ENCODE measurements around the gene CDC16.

CDC16 gene

DNA sequence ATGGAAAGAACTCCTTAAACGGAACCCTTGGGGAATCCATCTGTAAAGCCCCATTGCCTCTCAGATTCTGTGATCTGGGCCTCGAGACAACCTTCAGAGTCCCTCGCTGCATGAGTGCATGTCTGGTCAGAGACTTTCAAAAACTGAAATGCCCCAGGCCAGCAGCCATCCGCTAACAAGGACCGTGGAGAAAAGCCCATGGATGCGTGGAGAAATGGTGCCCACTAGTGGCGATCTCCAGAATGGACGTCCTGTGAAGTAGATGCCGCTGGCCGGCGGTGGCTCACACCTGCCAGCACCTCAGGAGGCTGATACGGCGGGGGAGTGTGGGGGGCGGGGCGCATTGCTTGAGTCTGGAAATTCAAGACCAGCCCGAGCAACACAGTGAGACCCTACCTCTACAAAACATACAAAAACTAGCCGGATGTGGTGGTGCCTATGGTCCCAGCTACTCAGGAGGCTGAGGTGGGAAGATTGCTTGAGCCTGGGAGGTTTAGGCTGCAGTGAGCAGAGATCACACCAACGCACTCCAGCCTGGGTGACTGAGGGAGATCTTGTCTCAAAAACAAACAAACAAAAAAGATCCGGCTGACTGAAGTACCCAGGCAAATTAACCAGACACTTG is 7.9 kb upstream of the CDC16 start:
- Histone ChIP-seq H3K27me3 (no peaks in the 10 kb centered on the region), H3K27ac (no peak overlapping the region), H3K36me3 (no peaks in the 10 kb centered on the region), H3K9me3 (no peaks in the 10 kb centered on the region), H4K20me1 (no peaks in the 10 kb centered on the region), H3K4me3 (no peak overlapping the region), H3K4me1 (peaks cover 37% of the 10 kb centered on the region), H3K9ac (no peak overlapping the region), H3K4me2 (peak overlapping the region; percentile 42)
- no peak for TF ChIP-seq Cebpa-rat (IDR thresholded peaks at IDR 0.05)

GRCh38 chr13:114227528-114227927 is 7.2 kb upstream of the CDC16 start:
- TF ChIP-seq Cebpa-rat (IDR thresholded peaks at IDR 0.05): no peak
- Histone ChIP-seq H3K4me2 (no peak overlapping the region), H3K4me1 (peaks cover 30% of the 10 kb centered on the region), H3K4me3 (no peak overlapping the region), H3K9ac (no peak overlapping the region), H3K27ac (no peak overlapping the region), H3K27me3 (no peaks in the 10 kb centered on the region), H3K9me3 (no peaks in the 10 kb centered on the region), H4K20me1 (no peaks in the 10 kb centered on the region), H3K36me3 (no peaks in the 10 kb centered on the region)

DNA sequence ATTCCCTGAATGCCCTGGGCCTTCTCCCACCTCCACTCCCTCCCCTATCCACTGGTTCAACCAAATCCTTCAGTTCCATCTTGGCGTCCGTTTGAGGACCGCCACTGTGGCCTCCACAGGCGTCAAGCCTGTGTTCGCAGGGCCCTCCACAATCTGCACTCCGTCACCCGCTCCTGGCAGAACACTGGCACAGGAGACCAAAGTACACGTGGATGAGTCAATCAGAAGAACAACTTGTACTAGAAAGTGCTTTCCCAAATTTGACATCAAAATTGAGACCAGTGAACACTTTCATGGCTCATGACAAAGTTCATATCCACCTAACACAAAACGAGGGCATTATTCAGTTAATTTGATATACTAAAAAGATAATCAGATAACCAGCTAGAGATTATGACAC is 6.5 kb upstream of the CDC16 start:
- H3K4me3 ChIP-seq: no peak overlapping the region
- no peaks in the 10 kb centered on the region for H4K20me1 ChIP-seq
- H3K36me3 ChIP-seq: no peaks in the 10 kb centered on the region
- no peak overlapping the region for H3K4me2 ChIP-seq
- peaks cover 24% of the 10 kb centered on the region for H3K4me1 ChIP-seq
- H3K27me3 ChIP-seq: no peaks in the 10 kb centered on the region
- no peak overlapping the region for H3K9ac ChIP-seq
- TF ChIP-seq Cebpa-rat (IDR thresholded peaks at IDR 0.05): no peak
- no peak overlapping the region for H3K27ac ChIP-seq
- no peaks in the 10 kb centered on the region for H3K9me3 ChIP-seq

- Histone ChIP-seq H3K4me1 (peaks cover 26% of the 10 kb centered on the region), H3K36me3 (no peaks in the 10 kb centered on the region), H3K27ac (no peak overlapping the region), H3K4me2 (no peak overlapping the region), H3K9me3 (no peaks in the 10 kb centered on the region), H4K20me1 (no peaks in the 10 kb centered on the region), H3K9ac (no peak overlapping the region), H3K27me3 (no peaks in the 10 kb centered on the region), H3K4me3 (no peak overlapping the region)
- no peak for TF ChIP-seq Cebpa-rat (IDR thresholded peaks at IDR 0.05)
Measured at GRCh38 chr13:114229506-114229905, 5.2 kb upstream of the CDC16 start.

DNA sequence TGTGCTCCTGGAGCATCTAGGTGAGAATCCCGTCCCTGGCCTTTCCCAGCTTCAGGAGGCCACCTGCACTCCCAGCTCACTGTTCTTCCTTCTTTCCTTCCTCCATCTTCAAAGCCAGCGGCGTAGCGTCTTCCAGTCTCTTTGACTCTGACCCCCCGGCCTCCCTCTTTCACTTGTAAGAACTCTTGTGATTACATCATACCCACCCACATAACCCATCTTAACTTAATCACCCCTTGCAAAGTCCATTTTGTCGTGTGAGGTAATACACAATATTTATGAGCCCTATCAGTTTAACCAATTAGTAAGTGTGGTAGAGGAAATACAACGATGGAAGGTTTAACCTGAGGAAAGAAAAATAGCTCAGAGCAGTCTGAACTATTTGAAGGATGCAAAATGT is 4.6 kb upstream of the CDC16 start:
- Histone ChIP-seq H3K27ac (no peak overlapping the region), H3K4me3 (no peak overlapping the region), H3K4me1 (peaks cover 22% of the 10 kb centered on the region), H3K9ac (no peak overlapping the region), H3K4me2 (no peak overlapping the region), H3K9me3 (no peaks in the 10 kb centered on the region), H4K20me1 (peaks cover under 1% of the 10 kb centered on the region; the same call in 1 of the 2 replicates), H3K36me3 (no peaks in the 10 kb centered on the region), H3K27me3 (no peaks in the 10 kb centered on the region)
- no peak for TF ChIP-seq Cebpa-rat (IDR thresholded peaks at IDR 0.05)

DNA sequence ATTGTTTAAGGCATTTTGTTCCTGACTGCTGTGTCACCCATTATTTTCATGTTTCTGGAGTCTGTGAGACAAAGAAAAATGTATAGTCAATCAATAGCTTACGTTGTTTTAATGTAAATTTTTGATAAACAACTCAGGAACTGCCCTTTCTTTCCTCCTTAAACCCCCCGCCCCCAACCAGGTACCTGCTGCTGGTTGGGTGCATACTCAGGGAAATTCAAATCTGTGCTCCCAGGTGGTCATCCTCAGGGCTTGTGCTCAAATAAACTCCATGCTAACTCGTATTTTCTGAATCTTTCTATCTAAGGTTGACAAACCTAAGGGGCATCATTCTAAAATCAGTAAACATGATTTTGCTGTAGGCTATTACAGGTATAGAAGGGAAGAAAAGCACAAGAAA is 4.1 kb upstream of the CDC16 start:
- Histone ChIP-seq H3K9ac (no peak overlapping the region), H3K27ac (no peak overlapping the region), H3K4me3 (no peak overlapping the region), H3K4me2 (no peak overlapping the region), H3K9me3 (no peaks in the 10 kb centered on the region), H3K27me3 (no peaks in the 10 kb centered on the region), H3K4me1 (peaks cover 22% of the 10 kb centered on the region), H3K36me3 (no peaks in the 10 kb centered on the region), H4K20me1 (peaks cover 5% of the 10 kb centered on the region)
- no peak for TF ChIP-seq Cebpa-rat (IDR thresholded peaks at IDR 0.05)

DNA sequence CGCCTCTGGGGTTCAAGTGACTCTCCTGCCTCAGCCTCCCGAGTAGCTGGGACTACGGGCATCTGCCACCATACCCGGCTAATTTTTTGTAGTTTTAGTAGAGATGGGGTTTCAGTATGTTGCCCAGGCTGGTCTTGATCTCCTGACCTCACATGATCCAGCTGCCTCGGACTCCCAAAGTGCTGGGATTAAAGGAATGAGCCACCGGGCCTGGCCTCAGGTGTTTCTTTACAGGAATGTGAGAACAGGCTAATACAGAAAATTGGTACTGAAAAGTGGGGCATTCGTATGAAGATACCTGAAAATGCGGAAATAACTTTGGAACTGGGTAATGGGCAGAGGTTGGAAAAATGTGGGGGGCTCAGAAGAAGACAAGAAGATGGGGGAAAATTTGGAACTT is 2.8 kb upstream of the CDC16 start:
- TF ChIP-seq Cebpa-rat (IDR thresholded peaks at IDR 0.05): no peak
- Histone ChIP-seq H3K4me3 (no peak overlapping the region), H3K9me3 (no peaks in the 10 kb centered on the region), H3K4me1 (peaks cover 21% of the 10 kb centered on the region), H3K27ac (no peak overlapping the region), H3K27me3 (no peaks in the 10 kb centered on the region), H3K4me2 (no peak overlapping the region), H4K20me1 (peaks cover 11% of the 10 kb centered on the region), H3K36me3 (peaks cover 4% of the 10 kb centered on the region), H3K9ac (no peak overlapping the region)

DNA sequence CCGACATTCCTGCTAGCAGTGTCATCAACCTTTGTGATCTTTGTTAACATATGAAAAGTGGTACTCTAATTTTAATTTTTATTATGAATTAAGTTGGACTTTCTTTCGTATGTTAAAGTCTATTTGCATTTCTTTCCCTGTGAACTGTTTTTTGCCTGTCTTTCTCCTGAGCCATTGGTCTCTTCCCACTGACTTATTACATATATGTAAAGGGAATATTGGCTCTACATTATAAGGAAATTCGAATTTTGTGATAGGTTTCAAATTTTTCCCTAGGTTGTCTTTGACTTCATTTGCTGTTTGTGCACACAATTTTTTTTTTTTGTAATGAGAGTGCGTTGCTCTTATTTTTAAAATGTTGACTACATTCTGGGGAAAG is 442 bp upstream of the CDC16 start:
- peak overlapping the region; percentile 92 for H3K27ac ChIP-seq
- H4K20me1 ChIP-seq: peaks cover 16% of the 10 kb centered on the region
- peaks cover 28% of the 10 kb centered on the region for H3K36me3 ChIP-seq
- no peaks in the 10 kb centered on the region for H3K27me3 ChIP-seq
- no peak overlapping the region for H3K9ac ChIP-seq
- no peaks in the 10 kb centered on the region for H3K9me3 ChIP-seq
- TF ChIP-seq Cebpa-rat (IDR thresholded peaks at IDR 0.05): no peak
- H3K4me2 ChIP-seq: peak overlapping the region; percentile 96
- H3K4me3 ChIP-seq: peak overlapping the region; percentile 83
- peaks cover 19% of the 10 kb centered on the region for H3K4me1 ChIP-seq

- Histone ChIP-seq H3K27ac (peak overlapping the region; percentile 92; the same call in 1 of the 2 replicates), H3K4me2 (peak overlapping the region; percentile 96), H3K4me1 (peaks cover 19% of the 10 kb centered on the region), H3K27me3 (no peaks in the 10 kb centered on the region), H3K9ac (peak overlapping the region; percentile 87), H3K4me3 (peak overlapping the region; percentile 83), H4K20me1 (peaks cover 16% of the 10 kb centered on the region), H3K9me3 (no peaks in the 10 kb centered on the region), H3K36me3 (peaks cover 42% of the 10 kb centered on the region)
- no peak for TF ChIP-seq Cebpa-rat (IDR thresholded peaks at IDR 0.05)
Measured at GRCh38 chr13:114235697-114236096, 1.0 kb downstream of the CDC16 start.

DNA sequence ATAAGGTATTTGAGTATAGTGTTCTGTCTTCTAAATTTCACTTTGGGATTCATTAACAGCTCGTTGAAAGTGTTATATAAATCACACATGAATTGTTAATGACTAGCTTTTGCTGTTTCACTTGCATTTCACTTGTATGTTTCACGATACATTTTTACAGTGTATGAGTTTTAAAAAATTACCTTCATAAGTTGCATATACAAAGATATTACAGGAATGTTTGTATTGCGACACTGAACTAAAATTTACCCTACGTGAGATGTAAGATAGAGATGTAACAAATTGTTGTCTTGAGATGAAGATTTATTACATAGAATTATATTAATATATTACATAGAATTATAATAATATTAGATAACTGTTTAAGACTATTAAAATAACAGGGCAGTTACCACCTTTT is 1.5 kb downstream of the CDC16 start:
- peak overlapping the region; percentile 87; the same call in 1 of the 2 replicates for H3K9ac ChIP-seq
- H4K20me1 ChIP-seq: peaks cover 16% of the 10 kb centered on the region
- H3K27ac ChIP-seq: no peak overlapping the region
- H3K4me3 ChIP-seq: peak overlapping the region; percentile 83
- no peak for TF ChIP-seq Cebpa-rat (IDR thresholded peaks at IDR 0.05)
- peaks cover 47% of the 10 kb centered on the region for H3K36me3 ChIP-seq
- peaks cover 19% of the 10 kb centered on the region for H3K4me1 ChIP-seq
- H3K9me3 ChIP-seq: no peaks in the 10 kb centered on the region
- no peaks in the 10 kb centered on the region for H3K27me3 ChIP-seq
- peak overlapping the region; percentile 96 for H3K4me2 ChIP-seq

All from BLaER1 (cell line).